Measurements from ENCODE around the gene OAS1.
"Not testable (repeated sequence)": the region's sequence is repeated elsewhere in the genome, so short reads cannot be mapped to it uniquely, and the experiment has no call there.

Gene OAS1

DNA sequence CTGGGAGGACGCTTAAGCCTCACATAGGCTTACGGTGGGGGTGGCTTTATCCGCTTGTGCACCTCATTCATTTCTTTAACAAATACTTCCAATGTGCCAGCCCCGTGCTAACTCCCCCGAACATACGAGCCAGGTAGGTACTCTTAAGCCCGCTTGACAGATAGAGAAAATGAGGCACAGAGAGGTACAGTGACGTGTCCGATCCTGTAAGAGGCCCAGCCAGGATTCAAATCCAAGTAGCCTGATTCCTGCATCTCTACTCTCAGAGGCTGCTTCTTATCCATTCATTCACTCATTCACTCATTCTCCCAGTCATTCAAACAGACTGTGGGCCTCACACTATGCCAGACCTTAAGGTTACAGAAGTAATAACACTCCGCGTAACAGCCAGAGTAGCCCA is 32.0 kb downstream of the OAS1 start:
- DNase-seq, result no peak

DNA sequence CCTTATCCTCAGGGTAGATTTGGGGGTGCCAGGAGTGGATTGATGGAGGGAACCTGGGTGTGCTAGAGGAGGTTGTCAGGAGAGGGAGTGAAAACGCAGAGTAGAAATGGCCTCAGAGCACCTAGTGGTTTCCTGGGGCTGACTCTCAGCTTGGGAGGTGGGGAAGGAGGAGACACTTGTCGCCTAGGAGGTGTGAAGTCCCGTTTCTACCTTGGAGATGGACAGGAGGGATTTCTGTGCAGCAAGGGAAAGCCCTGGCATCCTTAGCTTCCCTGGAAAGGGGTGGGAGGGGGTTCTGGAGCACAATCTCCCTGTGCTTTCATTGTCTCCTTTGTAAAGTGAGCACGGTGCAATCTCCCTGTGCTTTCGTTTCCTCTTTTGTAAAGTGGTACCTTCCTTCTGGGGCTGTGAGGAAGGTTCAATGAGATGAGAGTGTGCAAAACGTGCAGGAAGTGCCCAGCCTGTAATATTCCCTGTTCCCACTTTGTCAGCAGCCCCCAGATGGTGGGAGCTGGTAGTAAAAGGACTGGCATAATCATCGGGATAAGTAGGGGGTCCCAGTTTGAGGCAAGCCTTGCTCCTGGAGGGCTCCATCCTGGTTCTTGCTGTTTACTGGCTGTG is 33.1 kb downstream of the OAS1 start:
- no peak for DNase-seq

DNA sequence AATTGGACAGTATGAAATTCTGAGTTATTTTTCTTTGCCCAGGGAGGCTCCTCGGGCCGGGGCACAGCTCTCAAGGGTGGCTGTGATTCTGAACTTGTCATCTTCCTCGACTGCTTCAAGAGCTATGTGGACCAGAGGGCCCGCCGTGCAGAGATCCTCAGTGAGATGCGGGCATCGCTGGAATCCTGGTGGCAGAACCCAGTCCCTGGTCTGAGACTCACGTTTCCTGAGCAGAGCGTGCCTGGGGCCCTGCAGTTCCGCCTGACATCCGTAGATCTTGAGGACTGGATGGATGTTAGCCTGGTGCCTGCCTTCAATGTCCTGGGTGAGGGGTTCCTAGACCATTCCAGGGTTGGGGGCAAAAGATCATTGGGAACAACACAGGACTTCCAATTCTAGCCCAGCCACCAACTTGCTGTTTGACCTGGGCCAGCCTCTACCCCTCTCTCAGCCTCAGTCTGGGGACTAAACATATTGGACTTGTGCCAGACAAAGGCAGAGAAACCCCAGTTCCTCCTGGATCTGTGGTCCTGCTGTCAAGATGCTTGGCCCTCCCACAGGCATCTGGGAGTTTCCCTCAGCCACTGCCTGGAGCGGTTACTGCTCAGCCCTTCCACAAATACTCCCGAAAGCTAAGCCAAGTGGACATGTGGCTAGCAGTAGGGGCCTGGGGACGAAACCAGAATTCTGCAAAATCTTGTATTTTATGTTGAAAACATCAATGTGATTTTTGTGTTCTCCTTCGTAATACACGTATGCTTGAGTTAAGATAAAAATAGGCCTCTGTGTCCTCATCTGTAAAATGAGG is 35.0 kb downstream of the OAS1 start:
- no peak for DNase-seq

DNA sequence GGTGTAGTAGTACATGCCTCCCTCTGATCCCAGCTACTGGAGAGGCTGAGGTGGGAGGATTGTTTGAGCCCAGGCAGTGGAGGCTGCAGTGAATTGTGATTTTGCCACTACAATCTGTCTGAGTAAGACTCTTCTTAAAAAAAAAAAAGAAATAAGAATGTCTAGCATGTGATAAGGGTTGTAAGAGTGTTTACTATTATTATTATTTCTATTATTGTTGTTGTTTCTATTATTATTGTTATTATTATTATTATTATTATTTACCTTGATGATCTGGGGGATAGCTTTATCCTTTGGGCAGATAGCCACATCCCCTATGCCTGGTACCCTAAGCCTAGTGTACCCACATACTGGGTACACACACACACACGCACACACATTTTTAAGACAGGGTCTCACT is 35.8 kb downstream of the OAS1 start:
- no peak for DNase-seq

DNA sequence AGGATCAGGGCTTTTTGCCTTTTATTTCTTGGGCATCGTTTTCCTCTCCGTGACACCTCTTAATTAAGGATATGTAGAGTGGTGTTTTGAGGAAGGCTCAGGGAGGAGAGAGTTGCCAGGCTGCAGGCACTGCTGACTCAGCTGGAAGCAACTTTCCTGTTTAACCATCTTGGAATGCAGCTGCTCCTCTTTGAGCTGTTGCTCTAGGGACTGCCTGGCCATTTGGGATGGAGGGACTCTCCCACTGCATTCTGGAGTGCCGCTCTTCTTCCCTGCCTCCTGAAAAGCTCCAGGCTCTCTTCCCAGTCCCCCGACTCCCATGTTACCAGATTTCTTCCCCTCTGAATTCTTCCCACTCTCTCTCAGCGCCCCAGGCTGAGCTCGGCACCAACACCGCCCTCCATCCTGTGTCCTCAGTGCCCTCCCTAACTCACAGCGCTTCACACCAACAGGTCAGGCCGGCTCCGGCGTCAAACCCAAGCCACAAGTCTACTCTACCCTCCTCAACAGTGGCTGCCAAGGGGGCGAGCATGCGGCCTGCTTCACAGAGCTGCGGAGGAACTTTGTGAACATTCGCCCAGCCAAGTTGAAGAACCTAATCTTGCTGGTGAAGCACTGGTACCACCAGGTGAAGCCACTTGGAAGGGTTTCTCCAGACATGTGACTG is 37.4 kb downstream of the OAS1 start:
- no peak for DNase-seq

DNA sequence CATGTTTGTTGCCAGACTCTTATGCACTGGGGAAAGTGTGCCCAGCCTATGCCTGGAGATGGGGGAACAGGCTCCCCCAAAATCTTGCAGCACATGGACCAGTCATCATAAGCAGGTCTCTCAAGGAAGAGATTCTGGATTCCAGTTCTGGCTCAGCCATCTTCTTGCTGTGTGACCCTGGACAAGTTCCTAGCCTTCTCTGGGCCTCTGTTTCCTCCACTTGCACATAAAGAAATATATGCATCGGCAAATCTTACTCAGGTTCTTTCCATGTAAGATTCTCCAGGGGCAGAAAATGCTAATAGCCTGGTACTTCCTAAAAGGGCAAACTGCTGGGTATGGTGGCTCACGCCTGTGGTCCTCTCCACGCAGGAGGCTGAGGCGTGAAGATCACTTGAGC is 38.8 kb downstream of the OAS1 start:
- no peak for DNase-seq

DNA sequence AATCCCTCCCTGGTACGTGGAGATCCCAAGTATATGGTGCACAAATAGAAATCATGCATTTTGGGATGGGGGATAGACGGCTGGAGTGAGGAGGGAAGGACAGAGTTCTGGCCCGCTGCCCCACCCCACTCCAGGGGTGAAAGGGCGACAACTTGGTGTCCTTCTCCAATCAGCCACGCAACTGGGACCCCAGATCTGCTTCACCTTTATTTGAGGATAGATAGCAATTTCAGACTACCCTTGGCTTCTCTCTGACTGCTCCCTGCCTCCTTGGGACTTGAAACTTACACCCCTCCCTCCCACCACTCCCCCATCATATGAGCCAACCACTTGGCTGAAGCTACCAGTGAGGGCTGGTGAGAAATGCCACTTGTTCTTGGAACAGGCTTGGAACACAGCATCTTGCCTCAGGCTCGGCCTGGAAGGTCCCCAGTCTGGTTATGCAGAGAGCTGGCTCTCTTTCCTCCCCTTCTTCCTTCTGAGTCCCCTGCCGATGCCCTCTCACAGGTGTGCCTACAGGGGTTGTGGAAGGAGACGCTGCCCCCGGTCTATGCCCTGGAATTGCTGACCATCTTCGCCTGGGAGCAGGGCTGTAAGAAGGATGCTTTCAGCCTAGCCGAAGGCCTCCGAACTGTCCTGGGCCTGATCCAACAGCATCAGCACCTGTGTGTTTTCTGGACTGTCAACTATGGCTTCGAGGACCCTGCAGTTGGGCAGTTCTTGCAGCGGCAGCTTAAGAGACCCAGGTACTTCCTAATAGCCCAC is 39.7 kb downstream of the OAS1 start:
- no peak for DNase-seq

DNA sequence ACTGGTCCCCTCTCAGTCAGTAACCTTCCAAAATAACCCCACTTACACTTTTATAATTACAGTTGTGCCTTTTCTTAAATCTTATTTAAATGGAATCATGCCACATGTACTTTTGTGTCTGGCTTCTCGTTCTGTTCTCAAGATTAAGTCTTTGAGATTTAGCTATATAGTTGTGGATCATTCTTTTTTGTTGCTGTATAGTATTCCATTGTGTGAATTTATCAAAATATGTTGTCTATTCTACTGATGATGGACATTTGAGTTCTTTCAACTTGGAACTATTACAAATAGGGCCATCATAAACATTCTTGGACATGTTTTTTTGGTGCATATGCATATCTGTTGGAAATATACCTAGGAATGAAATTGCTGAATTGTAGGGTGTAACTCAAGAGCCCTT is 40.6 kb downstream of the OAS1 start:
- DNase-seq, result no peak

DNA sequence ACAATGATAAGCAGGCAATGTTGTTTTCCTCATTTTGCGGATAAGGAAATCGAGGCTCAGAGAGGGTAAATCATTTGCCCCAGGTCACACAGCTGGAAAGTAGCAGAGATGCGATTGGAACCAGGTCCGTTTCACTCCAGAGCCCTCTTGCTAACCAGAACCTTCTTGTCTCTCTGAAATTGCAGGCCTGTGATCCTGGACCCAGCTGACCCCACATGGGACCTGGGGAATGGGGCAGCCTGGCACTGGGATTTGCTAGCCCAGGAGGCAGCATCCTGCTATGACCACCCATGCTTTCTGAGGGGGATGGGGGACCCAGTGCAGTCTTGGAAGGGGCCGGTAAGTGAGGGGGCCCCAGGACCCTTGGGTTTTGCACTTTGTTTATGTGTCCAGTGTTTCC is 41.0 kb downstream of the OAS1 start:
- DNase-seq, result no peak

DNA sequence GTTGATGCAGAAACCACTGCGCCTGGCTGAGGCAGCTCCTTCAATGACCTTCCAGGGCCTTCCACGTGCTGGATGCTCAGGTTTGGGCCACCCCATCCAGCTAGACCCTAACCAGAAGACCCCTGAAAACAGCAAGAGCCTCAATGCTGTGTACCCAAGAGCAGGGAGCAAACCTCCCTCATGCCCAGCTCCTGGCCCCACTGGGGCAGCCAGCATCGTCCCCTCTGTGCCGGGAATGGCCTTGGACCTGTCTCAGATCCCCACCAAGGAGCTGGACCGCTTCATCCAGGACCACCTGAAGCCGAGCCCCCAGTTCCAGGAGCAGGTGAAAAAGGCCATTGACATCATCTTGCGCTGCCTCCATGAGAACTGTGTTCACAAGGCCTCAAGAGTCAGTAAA is 42.0 kb downstream of the OAS1 start:
- no peak for DNase-seq

DNA sequence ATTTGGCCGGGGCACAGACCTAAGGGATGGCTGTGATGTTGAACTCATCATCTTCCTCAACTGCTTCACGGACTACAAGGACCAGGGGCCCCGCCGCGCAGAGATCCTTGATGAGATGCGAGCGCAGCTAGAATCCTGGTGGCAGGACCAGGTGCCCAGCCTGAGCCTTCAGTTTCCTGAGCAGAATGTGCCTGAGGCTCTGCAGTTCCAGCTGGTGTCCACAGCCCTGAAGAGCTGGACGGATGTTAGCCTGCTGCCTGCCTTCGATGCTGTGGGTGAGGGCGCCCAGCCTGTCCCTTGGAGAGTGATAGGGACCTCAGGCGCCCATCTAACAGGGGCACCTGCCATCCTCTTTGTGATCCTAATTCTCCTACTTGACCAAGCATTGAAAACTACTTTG is 43.9 kb downstream of the OAS1 start:
- no peak for DNase-seq

DNA sequence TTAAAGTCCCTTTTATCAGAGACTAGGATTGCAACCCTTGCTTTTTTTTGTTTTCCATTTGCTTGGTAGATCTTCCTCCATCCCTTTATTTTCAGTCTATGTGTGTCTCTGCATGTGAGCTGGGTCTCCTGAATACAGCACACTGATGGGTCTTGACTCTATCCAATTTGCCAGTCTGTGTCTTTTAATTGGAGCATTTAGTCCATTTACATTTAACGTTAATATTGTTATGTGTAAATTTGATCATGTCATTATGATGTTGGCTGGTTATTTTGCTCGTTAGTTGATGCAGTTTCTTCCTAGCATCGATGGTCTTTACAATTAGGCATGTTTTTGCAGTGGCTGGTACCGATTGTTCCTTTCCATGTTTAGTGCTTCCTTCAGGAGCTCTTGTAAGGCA is 50.4 kb downstream of the OAS1 start:
- not testable (repeated sequence) for DNase-seq

DNA sequence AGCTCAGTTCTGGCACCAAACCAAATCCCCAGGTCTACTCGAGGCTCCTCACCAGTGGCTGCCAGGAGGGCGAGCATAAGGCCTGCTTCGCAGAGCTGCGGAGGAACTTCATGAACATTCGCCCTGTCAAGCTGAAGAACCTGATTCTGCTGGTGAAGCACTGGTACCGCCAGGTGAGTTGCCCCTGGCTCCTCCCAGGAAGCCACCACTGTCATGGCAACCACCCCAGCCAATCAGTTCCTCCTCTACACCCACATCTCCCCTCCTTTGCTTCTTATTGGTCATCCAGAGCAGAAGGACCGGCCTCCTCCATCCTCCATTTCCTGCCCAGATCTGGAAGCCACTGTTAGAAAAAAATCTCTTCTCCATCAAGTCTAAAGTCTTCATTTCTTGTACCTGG is 54.3 kb downstream of the OAS1 start:
- DNase-seq, result no peak

DNA sequence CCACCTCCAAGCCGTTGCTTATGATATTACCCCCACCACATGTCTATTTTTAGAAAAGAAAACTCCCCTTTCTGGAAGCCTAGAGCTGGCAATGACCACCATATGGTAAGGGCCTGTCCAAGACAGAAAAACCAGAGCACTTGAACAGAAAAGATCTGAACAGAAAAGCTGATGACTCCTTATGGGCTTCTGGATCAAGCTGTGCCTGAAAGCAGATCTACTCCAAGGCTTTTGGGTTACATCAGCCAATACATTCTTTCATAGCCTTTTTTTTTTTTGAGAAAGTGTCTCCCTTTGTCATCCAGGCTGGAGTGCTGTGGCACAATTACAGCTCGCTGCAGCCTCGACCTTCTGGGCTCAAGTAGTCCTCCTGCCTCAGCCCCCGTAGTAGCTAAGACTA is 54.8 kb downstream of the OAS1 start:
- DNase-seq, result no peak

DNA sequence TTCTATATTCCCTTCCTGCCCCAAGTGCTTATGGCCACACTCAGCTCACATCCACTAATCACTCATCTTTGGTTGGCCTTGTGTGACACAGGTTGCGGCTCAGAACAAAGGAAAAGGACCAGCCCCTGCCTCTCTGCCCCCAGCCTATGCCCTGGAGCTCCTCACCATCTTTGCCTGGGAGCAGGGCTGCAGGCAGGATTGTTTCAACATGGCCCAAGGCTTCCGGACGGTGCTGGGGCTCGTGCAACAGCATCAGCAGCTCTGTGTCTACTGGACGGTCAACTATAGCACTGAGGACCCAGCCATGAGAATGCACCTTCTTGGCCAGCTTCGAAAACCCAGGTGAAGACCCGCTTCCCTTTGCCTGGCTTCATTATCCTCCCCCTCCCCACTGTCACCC is 55.8 kb downstream of the OAS1 start:
- no peak for DNase-seq

DNA sequence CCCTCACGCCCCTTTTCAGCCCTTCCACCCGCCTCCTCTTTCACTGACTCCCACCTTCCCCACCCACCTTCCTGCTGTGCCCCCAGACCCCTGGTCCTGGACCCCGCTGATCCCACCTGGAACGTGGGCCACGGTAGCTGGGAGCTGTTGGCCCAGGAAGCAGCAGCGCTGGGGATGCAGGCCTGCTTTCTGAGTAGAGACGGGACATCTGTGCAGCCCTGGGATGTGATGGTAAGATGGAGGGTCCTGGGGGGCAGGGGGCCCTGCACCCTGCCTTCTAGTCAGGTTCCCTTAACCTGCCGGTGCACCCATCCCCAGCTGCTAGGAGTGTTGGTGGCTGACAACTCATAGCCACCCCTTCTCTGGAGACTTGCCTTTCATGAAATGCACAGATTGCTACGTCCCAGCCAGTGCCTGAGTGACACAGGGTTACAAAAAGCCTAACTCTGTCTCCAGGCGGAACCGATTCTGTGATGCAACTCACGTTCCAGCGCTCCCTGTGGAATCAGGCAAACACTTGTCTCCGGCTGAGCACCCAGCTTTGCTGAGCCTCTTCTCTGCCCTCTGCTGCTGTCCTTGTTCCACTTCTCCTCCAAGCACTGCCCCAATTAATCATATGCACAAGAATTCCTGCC is 56.6 kb downstream of the OAS1 start:
- no peak for DNase-seq

DNA sequence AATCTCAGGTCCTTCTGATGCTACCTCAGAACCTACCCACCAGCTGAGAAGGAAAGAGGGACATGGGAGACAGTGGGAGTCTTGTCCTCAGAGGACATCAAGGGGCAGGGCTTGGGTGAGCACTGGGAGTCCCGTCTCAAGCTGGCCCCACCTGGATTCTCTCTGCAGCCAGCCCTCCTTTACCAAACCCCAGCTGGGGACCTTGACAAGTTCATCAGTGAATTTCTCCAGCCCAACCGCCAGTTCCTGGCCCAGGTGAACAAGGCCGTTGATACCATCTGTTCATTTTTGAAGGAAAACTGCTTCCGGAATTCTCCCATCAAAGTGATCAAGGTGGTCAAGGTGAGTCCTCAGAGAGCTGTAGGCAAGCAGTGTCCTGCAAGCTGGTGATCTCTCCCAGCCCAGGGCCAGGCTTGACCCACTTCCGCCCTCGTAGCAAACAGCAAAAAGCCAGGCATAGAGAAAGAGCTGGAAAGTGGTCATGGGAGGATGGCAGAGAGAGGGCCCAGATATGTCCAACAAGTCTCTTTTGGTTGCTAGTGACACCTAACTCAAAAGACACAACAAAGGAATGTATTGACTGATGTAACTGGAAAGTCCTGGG is 57.4 kb downstream of the OAS1 start:
- no peak for DNase-seq

DNA sequence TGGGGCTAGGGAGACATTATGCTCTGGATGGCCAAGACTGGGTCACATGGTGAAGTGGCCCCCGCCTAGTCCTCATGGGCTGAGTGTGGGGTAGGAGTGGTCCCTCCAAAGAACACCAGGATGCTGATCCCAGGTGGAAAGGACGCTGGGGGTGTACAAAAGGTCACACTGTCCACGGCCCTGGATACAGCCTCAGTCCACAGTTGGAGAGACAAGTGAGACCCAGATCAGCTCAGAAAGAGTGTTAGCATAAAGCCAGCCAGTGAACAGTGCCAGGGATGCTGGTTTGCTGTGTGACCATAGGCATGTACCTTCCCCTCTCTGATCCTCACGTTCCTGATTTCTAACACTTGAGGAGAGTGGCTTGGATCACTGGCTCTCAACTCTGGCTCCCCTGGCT is 58.2 kb downstream of the OAS1 start:
- DNase-seq, result no peak

DNA sequence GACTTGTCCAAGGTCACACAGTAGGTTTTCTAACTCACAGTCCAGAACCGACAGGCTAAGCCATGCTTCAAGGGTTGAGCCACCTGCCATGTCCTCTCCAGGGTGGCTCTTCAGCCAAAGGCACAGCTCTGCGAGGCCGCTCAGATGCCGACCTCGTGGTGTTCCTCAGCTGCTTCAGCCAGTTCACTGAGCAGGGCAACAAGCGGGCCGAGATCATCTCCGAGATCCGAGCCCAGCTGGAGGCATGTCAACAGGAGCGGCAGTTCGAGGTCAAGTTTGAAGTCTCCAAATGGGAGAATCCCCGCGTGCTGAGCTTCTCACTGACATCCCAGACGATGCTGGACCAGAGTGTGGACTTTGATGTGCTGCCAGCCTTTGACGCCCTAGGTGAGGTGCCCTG is 58.9 kb downstream of the OAS1 start:
- no peak for DNase-seq

DNA sequence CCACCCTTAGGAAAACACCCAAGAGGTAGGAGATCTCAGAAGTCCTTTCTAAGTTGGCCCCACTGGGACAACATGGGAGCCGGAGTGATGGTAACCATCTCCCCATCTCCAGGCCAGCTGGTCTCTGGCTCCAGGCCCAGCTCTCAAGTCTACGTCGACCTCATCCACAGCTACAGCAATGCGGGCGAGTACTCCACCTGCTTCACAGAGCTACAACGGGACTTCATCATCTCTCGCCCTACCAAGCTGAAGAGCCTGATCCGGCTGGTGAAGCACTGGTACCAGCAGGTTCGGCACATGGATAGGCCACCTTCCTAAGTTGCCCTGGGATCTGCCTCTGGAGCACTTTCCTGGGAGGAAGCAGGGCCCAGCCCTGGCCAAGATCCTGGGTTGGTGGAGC is 60.5 kb downstream of the OAS1 start:
- DNase-seq, result no peak

DNA sequence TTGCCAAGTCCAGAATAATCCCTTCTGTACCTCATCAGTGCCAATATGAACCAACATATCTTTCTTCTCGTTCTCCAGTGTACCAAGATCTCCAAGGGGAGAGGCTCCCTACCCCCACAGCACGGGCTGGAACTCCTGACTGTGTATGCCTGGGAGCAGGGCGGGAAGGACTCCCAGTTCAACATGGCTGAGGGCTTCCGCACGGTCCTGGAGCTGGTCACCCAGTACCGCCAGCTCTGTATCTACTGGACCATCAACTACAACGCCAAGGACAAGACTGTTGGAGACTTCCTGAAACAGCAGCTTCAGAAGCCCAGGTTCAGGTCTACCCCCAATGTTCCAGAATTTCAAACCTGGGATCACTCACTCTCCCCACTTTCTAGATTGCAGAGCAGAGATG is 61.1 kb downstream of the OAS1 start:
- no peak for DNase-seq
